Measurements from ENCODE around the gene FOSL2.

Gene FOSL2

DNA sequence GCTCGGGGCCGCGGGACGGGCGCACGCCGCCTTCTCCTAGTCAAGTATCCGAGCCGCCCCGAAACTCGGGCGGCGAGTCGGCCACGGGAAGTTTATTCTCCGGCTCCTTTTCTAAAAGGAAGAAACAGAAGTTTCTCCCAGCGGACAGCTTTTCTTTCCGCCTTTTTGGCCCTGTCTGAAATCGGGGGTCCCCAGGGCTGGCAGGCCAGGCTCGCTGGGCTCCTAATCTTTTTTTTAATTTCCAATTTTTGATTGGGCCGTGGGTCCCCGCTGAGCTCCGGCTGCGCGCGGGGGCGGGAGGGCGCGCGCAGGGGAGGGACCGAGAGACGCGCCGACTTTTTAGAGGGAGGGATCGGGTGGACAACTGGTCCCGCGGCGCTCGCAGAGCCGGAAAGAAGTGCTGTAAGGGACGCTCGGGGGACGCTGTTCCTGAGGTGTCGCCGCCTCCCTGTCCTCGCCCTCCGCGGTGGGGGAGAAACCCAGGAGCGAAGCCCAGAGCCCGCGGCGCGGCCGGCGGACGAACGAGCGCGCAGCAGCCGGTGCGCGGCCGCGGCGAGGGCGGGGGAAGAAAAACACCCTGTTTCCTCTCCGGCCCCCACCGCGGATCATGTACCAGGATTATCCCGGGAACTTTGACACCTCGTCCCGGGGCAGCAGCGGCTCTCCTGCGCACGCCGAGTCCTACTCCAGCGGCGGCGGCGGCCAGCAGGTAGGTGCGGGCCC is 617 bp downstream of the FOSL2 start:
- Histone ChIP-seq H3K36me3 (ENCODE audit: insufficient read depth, insufficient read length, low read length) (peaks cover 18% of the 10 kb centered on the region), H3K4me1 (ENCODE audit: insufficient read depth, insufficient read length) (peaks cover 13% of the 10 kb centered on the region), H3K4me3 (ENCODE audit: insufficient read length, low read depth) (peak overlapping the region; percentile 58), H3K27me3 (ENCODE audit: insufficient read depth, insufficient read length) (peaks cover 30% of the 10 kb centered on the region), H3K9ac (ENCODE audit: insufficient read length, low read depth) (peak overlapping the region; percentile 80), H3K9me3 (ENCODE audit: insufficient read depth, low read length) (no peaks in the 10 kb centered on the region)
- TF ChIP-seq ZNF274 (IDR thresholded peaks at IDR 0.05; ENCODE audit: low read depth, low read length) (no peak), YY1 (IDR thresholded peaks at IDR 0.05; ENCODE audit: insufficient read depth, insufficient read length) (no peak), SUZ12 (IDR thresholded peaks at IDR 0.05; ENCODE audit: extremely low read depth, insufficient read depth, insufficient read length) (no peak)
- peak; percentile 25 for DNase-seq (ENCODE audit: low read depth, low spot score)

- peaks cover 23% of the 10 kb centered on the region for H3K27me3 ChIP-seq (ENCODE audit: insufficient read depth, insufficient read length)
- H3K9me3 ChIP-seq (ENCODE audit: insufficient read depth, low read length) = no peaks in the 10 kb centered on the region
- peak overlapping the region; percentile 50 for H3K9ac ChIP-seq (ENCODE audit: insufficient read length, low read depth)
- peaks cover 9% of the 10 kb centered on the region for H3K4me1 ChIP-seq (ENCODE audit: insufficient read depth, insufficient read length)
- H3K36me3 ChIP-seq (ENCODE audit: insufficient read depth, insufficient read length, low read length) = peaks cover 24% of the 10 kb centered on the region
- TF ChIP-seq YY1 (IDR thresholded peaks at IDR 0.05; ENCODE audit: insufficient read depth, insufficient read length) (no peak), SUZ12 (IDR thresholded peaks at IDR 0.05; ENCODE audit: extremely low read depth, insufficient read depth, insufficient read length) (no peak), ZNF274 (IDR thresholded peaks at IDR 0.05; ENCODE audit: low read depth, low read length) (no peak)
- peak overlapping the region; percentile 28 for H3K4me3 ChIP-seq (ENCODE audit: insufficient read length, low read depth)
- DNase-seq (ENCODE audit: low read depth, low spot score) = no peak
Measured at GRCh38 chr2:28394331-28394877, 1.7 kb downstream of the FOSL2 start.

DNA sequence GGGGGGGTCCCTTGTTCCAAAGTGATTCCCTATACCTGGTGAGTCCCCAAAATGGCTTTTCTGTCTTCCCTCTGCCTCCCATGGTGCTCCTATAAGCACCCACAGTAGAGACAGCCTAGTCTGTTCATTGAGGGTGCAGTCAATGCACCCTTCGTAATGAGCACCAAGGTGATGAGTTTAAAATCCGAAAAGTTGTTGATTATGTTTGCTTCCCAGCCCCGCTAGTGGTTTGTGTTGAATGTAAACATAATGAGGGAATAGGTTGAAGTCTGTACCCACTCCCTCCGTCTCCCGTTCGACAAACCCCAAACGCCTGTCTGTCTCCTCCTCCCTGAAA is 2.3 kb downstream of the FOSL2 start:
- H3K4me3 ChIP-seq (ENCODE audit: insufficient read length, low read depth) = no peak overlapping the region
- no peaks in the 10 kb centered on the region for H3K9me3 ChIP-seq (ENCODE audit: insufficient read depth, low read length)
- peaks cover 7% of the 10 kb centered on the region for H3K4me1 ChIP-seq (ENCODE audit: insufficient read depth, insufficient read length)
- TF ChIP-seq ZNF274 (IDR thresholded peaks at IDR 0.05; ENCODE audit: low read depth, low read length) (no peak), SUZ12 (IDR thresholded peaks at IDR 0.05; ENCODE audit: extremely low read depth, insufficient read depth, insufficient read length) (no peak), YY1 (IDR thresholded peaks at IDR 0.05; ENCODE audit: insufficient read depth, insufficient read length) (no peak)
- H3K9ac ChIP-seq (ENCODE audit: insufficient read length, low read depth) = no peak overlapping the region
- H3K36me3 ChIP-seq (ENCODE audit: insufficient read depth, insufficient read length, low read length) = peaks cover 26% of the 10 kb centered on the region
- H3K27me3 ChIP-seq (ENCODE audit: insufficient read depth, insufficient read length) = peaks cover 21% of the 10 kb centered on the region
- no peak for DNase-seq (ENCODE audit: low read depth, low spot score)

DNA sequence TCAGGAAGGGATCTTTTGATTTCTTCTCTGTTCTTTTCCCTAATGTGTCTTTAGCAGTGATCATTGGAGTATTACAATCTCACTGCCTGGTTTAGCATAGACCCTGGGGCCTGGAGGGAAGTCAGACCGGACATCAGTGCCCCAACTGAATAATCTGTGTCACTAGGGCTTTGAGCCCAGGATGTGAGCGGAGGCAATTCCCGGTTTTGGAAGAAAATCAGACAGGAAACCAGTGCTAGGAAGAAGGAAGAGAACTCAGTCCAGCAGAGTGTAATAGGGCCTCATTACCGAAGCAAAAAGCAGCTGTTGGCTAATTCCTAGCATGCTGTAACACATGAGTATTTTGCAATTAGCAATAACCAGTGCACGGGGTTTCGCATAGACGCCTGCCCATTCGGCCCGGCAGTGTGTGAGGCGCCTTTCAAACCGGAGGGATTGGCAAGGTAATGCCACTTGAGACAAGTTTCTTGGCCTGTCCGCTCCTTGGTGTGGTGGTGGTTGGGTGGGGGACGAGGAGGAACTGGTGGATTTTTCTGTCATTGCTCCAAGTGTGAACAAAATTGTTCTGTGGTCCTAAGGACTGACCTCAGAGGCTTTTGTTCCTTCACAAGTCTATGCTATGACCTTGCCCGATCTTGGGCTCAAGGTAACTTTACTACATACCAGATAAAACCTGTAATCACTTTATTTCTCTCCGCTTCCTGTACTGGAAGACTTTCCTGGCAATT is 2.8 kb downstream of the FOSL2 start:
- no peak overlapping the region for H3K4me3 ChIP-seq (ENCODE audit: insufficient read length, low read depth)
- DNase-seq (ENCODE audit: low read depth, low spot score) = no peak

GRCh38 chr2:28397043-28397381 is 4.4 kb downstream of the FOSL2 start:
- Histone ChIP-seq H3K27me3 (ENCODE audit: insufficient read depth, insufficient read length) (peaks cover 21% of the 10 kb centered on the region), H3K9me3 (ENCODE audit: insufficient read depth, low read length) (no peaks in the 10 kb centered on the region), H3K9ac (ENCODE audit: insufficient read length, low read depth) (no peak overlapping the region), H3K4me3 (ENCODE audit: insufficient read length, low read depth) (no peak overlapping the region), H3K4me1 (ENCODE audit: insufficient read depth, insufficient read length) (peaks cover 7% of the 10 kb centered on the region), H3K36me3 (ENCODE audit: insufficient read depth, insufficient read length, low read length) (peaks cover 39% of the 10 kb centered on the region)
- DNase-seq (ENCODE audit: low read depth, low spot score) = no peak
- no peak for TF ChIP-seq ZNF274 (IDR thresholded peaks at IDR 0.05; ENCODE audit: low read depth, low read length)
- no peak for TF ChIP-seq YY1 (IDR thresholded peaks at IDR 0.05; ENCODE audit: insufficient read depth, insufficient read length)
- no peak for TF ChIP-seq SUZ12 (IDR thresholded peaks at IDR 0.05; ENCODE audit: extremely low read depth, insufficient read depth, insufficient read length)

More for the DNA sequence above, 2.8 kb downstream of the FOSL2 start:
- Histone ChIP-seq H3K9ac (ENCODE audit: insufficient read length, low read depth) (no peak overlapping the region), H3K9me3 (ENCODE audit: insufficient read depth, low read length) (no peaks in the 10 kb centered on the region), H3K4me1 (ENCODE audit: insufficient read depth, insufficient read length) (peaks cover 7% of the 10 kb centered on the region), H3K36me3 (ENCODE audit: insufficient read depth, insufficient read length, low read length) (peaks cover 28% of the 10 kb centered on the region), H3K27me3 (ENCODE audit: insufficient read depth, insufficient read length) (peaks cover 21% of the 10 kb centered on the region)
- no peak for TF ChIP-seq ZNF274 (IDR thresholded peaks at IDR 0.05; ENCODE audit: low read depth, low read length)
- TF ChIP-seq SUZ12 (IDR thresholded peaks at IDR 0.05; ENCODE audit: extremely low read depth, insufficient read depth, insufficient read length) = no peak

DNA sequence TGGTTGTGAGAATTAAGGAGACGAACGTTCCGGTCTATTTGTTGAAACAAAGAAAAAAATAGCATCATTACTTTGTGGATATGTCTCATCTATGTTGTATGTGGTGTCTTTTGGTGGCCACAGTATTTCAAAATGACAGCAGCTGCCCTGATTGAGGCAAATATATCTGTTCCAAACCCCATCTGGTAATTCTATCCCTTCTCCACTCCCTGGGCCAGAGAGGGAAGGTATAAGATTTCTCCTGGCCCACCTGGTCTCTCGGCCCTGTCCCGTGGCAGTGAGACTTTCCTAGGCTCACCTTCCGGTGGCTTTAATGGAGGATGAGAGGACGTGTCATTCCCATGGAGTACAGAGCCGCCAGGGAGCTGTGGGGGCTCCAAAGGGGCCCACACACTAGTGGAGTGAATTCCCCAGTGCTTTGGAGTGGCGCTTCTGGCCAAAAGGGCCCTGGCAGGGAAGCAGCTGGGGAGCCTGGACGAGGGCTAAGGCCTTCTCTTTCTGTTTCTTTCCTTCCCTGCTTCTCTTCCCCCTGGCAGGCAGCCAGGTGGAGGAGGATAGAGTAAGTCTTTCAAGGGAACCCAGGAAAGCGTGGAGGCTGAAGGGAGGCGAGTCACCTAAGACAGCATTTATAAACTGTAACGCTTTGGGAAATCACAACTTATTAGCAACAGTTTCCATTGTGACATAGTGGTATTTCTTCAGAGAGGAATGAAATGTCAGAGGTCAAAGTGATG is 5.6 kb downstream of the FOSL2 start:
- Histone ChIP-seq H3K36me3 (ENCODE audit: insufficient read depth, insufficient read length, low read length) (peaks cover 49% of the 10 kb centered on the region), H3K9ac (ENCODE audit: insufficient read length, low read depth) (no peak overlapping the region), H3K4me1 (ENCODE audit: insufficient read depth, insufficient read length) (peaks cover 7% of the 10 kb centered on the region), H3K4me3 (ENCODE audit: insufficient read length, low read depth) (no peak overlapping the region), H3K9me3 (ENCODE audit: insufficient read depth, low read length) (no peaks in the 10 kb centered on the region), H3K27me3 (ENCODE audit: insufficient read depth, insufficient read length) (peaks cover 20% of the 10 kb centered on the region)
- DNase-seq (ENCODE audit: low read depth, low spot score) = no peak
- TF ChIP-seq YY1 (IDR thresholded peaks at IDR 0.05; ENCODE audit: insufficient read depth, insufficient read length) = no peak
- TF ChIP-seq SUZ12 (IDR thresholded peaks at IDR 0.05; ENCODE audit: extremely low read depth, insufficient read depth, insufficient read length) = no peak
- no peak for TF ChIP-seq ZNF274 (IDR thresholded peaks at IDR 0.05; ENCODE audit: low read depth, low read length)

GRCh38 chr2:28399289-28399688 is 6.6 kb downstream of the FOSL2 start:
- H3K4me3 ChIP-seq (ENCODE audit: insufficient read length, low read depth) = no peak overlapping the region
- peaks cover 11% of the 10 kb centered on the region for H3K27me3 ChIP-seq (ENCODE audit: insufficient read depth, insufficient read length)
- H3K9me3 ChIP-seq (ENCODE audit: insufficient read depth, low read length) = no peaks in the 10 kb centered on the region
- no peak overlapping the region for H3K9ac ChIP-seq (ENCODE audit: insufficient read length, low read depth)
- DNase-seq (ENCODE audit: low read depth, low spot score) = no peak
- H3K36me3 ChIP-seq (ENCODE audit: insufficient read depth, insufficient read length, low read length) = peaks cover 58% of the 10 kb centered on the region
- peaks cover 4% of the 10 kb centered on the region for H3K4me1 ChIP-seq (ENCODE audit: insufficient read depth, insufficient read length)
- TF ChIP-seq YY1 (IDR thresholded peaks at IDR 0.05; ENCODE audit: insufficient read depth, insufficient read length) = no peak
- TF ChIP-seq ZNF274 (IDR thresholded peaks at IDR 0.05; ENCODE audit: low read depth, low read length) = no peak
- TF ChIP-seq SUZ12 (IDR thresholded peaks at IDR 0.05; ENCODE audit: extremely low read depth, insufficient read depth, insufficient read length) = no peak
